HepG2 (cell line): ENCODE results near the gene WNT7A. TPM values are rescaled to one million over a fixed set of nuclear protein-coding genes. Genes with fewer than 3 reads are reported as not detected.

Source experiments
- CEBPB ChIP-seq: IDR thresholded peaks from 2 replicates; pipeline ENCODE4 v1.6.1; 2011; ENCODE audit warnings: low read depth, low read length, improper control_type of control experiment, borderline replicate concordance
- EHMT2 ChIP-seq: fragments of 200-600 bp; sonication (generic); IDR thresholded peaks from 2 replicates; pipeline ENCODE4 v1.7.0; 2017; ENCODE audit warnings: antibody characterized with exemption, low read depth, low read length, borderline replicate concordance
- ELF3 ChIP-seq: IDR thresholded peaks from 2 replicates; pipeline ENCODE4 v1.6.1; 2016; ENCODE audit warnings: missing genetic modification reagents, missing compliant biosample characterization
- KAT7 ChIP-seq: IDR thresholded peaks from 2 replicates; pipeline ENCODE4 v1.6.1; 2018; ENCODE audit warnings: borderline replicate concordance, missing compliant biosample characterization
- SAP130 ChIP-seq: IDR thresholded peaks from 2 replicates; pipeline ENCODE4 v1.6.1; 2016; ENCODE audit warnings: low read depth
- ZNF17 ChIP-seq: sonication (generic); formaldehyde crosslinking; IDR thresholded peaks from 2 replicates; pipeline ENCODE4 v1.5.0; 2020; ENCODE audit warnings: mild to moderate bottlenecking, missing genetic modification reagents
- ZNF7 ChIP-seq: IDR thresholded peaks from 2 replicates; pipeline ENCODE4 v1.6.1; 2016; ENCODE audit warnings: missing biosample characterization, missing genetic modification reagents
- polyA plus RNA-seq, 8 experiments: library from polyadenylated mRNA; depleted of rRNA in 3 of 8; stranded (reverse) in 7 of 8; unstranded in 1 of 8; fragments of >200 nt; fragmentation: Illumina TruSeq in 4 of 8; extraction: Trizol in 4 of 8; gene quantifications; 2 replicates each; pipeline versions ENCODE4 v1.2.1 to v1.2.3, GENCODE V29; 2011 to 2016; ENCODE audit warnings: low read depth in 4 of 8, missing spikeins in 1 of 8, mixed read lengths in 1 of 8; ENCODE audit not compliant: insufficient read depth in 1 of 8
- total RNA-seq, 5 experiments: library from RNA; depleted of rRNA; stranded (reverse); fragments of >200 nt; fragmentation: Illumina TruSeq; extraction: Trizol; gene quantifications; 2 replicates each; pipeline ENCODE4 v1.2.3, GENCODE V29; 2016; ENCODE audit warnings: low read depth in 1 of 5
- TF ChIP-seq, protein P1 (sequence below): IDR thresholded peaks from 2 replicates; pipeline ENCODE4 v1.6.1; 2016; ENCODE audit warnings: mild to moderate bottlenecking, missing biosample characterization, missing genetic modification reagents
- TF ChIP-seq, protein P2 (sequence below): sonication (generic); formaldehyde crosslinking; IDR thresholded peaks from 2 replicates; pipeline ENCODE4 v1.4.0; 2020; ENCODE audit warnings: missing genetic modification reagents, borderline replicate concordance
- TF ChIP-seq, protein P3 (sequence below): sonication (generic); formaldehyde crosslinking; conservative IDR thresholded peaks from 2 replicates; pipeline ENCODE4 v1.4.0; 2020; ENCODE audit warnings: missing genetic modification reagents
- TF ChIP-seq, protein P4 (sequence below): IDR thresholded peaks from 2 replicates; pipeline ENCODE4 v1.6.1; 2016; ENCODE audit warnings: low read depth, control low read depth
- TF ChIP-seq, protein P5 (sequence below): sonication (generic); formaldehyde crosslinking; IDR thresholded peaks from 2 replicates; pipeline ENCODE4 v1.9.0; 2022; ENCODE audit warnings: missing genetic modification reagents, mild to moderate bottlenecking, borderline replicate concordance
- TF ChIP-seq, protein P6 (sequence below): IDR thresholded peaks from 2 replicates; pipeline ENCODE4 v1.6.1; 2016; ENCODE audit warnings: low read depth, borderline replicate concordance
- TF ChIP-seq, protein P7 (sequence below): sonication (generic); formaldehyde crosslinking; IDR thresholded peaks from 2 replicates; pipeline ENCODE4 v1.5.1; 2020; ENCODE audit warnings: missing genetic modification reagents, mild to moderate bottlenecking, borderline replicate concordance

WNT7A gene
- total and polyA plus RNA-seq, 2 of the 13 experiments (the other 11 are each of a cell fraction or from before 2014, with no cell fraction given), result not detected

DNA sequence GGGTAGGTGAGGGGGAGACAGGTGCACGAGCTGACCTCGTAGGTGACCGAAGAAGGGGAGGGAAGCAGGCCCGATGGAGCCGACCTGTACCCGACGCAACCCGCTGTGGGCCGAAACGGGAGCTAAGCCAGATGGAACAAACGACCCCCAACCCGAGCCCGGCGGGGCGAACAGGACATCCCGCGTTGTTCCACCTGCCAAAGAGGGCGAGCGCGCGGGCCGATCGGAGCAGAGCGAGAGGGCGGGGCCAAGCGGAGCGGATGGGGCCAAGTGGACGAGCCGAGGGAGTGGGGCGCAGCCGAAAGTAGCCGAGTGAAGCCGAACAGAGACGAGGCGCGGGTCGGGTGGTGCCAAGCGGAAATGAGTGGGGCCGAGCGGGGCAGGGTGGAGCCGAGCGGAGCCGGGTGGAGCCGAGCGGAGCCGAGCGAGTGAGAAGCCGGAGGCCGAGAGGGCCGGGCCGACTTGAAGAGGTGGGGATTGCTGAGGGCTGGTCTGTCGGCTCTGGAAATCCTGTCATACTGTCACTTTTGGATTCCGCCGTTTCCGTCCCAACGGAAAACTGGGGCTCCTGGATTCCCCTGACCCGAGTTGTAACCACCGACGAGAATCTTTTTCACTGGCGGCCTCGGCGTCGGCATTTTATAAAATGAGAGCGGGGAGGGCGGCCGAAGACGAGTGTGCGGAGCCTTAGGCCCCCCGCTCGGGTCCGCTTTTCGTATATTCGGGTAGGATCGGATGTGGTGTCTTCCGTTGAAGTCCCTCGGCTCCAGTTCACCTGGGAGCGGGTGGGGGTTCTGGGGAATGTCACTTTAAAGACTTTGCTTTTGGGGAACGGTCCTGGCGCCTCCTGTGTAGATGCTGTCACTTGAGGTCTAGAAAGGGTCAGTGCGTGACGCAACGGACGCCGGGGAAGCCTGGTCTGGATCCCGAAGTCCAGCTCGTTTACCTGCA is 15.6 kb upstream of the WNT7A start (continued):
- TF ChIP-seq, protein P1, sequence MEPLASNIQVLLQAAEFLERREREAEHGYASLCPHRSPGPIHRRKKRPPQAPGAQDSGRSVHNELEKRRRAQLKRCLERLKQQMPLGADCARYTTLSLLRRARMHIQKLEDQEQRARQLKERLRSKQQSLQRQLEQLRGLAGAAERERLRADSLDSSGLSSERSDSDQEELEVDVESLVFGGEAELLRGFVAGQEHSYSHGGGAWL (CRISPR knock-in tag), result no peak
- TF ChIP-seq ZNF7 (CRISPR knock-in tag), result no peak
- TF ChIP-seq EHMT2, result no peak
- TF ChIP-seq CEBPB, result 0 out of 2 replicates have a peak, but pooled peaks have one; percentile 31
- TF ChIP-seq, protein P2, sequence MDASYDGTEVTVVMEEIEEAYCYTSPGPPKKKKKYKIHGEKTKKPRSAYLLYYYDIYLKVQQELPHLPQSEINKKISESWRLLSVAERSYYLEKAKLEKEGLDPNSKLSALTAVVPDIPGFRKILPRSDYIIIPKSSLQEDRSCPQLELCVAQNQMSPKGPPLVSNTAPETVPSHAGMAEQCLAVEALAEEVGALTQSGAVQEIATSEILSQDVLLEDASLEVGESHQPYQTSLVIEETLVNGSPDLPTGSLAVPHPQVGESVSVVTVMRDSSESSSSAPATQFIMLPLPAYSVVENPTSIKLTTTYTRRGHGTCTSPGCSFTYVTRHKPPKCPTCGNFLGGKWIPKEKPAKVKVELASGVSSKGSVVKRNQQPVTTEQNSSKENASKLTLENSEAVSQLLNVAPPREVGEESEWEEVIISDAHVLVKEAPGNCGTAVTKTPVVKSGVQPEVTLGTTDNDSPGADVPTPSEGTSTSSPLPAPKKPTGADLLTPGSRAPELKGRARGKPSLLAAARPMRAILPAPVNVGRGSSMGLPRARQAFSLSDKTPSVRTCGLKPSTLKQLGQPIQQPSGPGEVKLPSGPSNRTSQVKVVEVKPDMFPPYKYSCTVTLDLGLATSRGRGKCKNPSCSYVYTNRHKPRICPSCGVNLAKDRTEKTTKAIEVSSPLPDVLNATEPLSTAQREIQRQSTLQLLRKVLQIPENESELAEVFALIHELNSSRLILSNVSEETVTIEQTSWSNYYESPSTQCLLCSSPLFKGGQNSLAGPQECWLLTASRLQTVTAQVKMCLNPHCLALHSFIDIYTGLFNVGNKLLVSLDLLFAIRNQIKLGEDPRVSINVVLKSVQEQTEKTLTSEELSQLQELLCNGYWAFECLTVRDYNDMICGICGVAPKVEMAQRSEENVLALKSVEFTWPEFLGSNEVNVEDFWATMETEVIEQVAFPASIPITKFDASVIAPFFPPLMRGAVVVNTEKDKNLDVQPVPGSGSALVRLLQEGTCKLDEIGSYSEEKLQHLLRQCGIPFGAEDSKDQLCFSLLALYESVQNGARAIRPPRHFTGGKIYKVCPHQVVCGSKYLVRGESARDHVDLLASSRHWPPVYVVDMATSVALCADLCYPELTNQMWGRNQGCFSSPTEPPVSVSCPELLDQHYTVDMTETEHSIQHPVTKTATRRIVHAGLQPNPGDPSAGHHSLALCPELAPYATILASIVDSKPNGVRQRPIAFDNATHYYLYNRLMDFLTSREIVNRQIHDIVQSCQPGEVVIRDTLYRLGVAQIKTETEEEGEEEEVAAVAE, result no peak
- TF ChIP-seq KAT7, result 0 out of 2 replicates have a peak, but pooled peaks have one; percentile 40
- TF ChIP-seq, protein P3, sequence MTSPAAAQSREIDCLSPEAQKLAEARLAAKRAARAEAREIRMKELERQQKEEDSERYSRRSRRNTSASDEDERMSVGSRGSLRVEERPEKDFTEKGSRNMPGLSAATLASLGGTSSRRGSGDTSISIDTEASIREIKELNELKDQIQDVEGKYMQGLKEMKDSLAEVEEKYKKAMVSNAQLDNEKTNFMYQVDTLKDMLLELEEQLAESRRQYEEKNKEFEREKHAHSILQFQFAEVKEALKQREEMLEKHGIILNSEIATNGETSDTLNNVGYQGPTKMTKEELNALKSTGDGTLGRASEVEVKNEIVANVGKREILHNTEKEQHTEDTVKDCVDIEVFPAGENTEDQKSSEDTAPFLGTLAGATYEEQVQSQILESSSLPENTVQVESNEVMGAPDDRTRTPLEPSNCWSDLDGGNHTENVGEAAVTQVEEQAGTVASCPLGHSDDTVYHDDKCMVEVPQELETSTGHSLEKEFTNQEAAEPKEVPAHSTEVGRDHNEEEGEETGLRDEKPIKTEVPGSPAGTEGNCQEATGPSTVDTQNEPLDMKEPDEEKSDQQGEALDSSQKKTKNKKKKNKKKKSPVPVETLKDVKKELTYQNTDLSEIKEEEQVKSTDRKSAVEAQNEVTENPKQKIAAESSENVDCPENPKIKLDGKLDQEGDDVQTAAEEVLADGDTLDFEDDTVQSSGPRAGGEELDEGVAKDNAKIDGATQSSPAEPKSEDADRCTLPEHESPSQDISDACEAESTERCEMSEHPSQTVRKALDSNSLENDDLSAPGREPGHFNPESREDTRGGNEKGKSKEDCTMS, result no peak
- TF ChIP-seq ELF3 (CRISPR knock-in tag), result peak; percentile 59; the same call in 1 of the 2 replicates
- TF ChIP-seq, protein P4, sequence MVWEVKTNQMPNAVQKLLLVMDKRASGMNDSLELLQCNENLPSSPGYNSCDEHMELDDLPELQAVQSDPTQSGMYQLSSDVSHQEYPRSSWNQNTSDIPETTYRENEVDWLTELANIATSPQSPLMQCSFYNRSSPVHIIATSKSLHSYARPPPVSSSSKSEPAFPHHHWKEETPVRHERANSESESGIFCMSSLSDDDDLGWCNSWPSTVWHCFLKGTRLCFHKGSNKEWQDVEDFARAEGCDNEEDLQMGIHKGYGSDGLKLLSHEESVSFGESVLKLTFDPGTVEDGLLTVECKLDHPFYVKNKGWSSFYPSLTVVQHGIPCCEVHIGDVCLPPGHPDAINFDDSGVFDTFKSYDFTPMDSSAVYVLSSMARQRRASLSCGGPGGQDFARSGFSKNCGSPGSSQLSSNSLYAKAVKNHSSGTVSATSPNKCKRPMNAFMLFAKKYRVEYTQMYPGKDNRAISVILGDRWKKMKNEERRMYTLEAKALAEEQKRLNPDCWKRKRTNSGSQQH, result no peak
- TF ChIP-seq SAP130 (CRISPR knock-in tag), result peak; percentile 31
- TF ChIP-seq, protein P5, sequence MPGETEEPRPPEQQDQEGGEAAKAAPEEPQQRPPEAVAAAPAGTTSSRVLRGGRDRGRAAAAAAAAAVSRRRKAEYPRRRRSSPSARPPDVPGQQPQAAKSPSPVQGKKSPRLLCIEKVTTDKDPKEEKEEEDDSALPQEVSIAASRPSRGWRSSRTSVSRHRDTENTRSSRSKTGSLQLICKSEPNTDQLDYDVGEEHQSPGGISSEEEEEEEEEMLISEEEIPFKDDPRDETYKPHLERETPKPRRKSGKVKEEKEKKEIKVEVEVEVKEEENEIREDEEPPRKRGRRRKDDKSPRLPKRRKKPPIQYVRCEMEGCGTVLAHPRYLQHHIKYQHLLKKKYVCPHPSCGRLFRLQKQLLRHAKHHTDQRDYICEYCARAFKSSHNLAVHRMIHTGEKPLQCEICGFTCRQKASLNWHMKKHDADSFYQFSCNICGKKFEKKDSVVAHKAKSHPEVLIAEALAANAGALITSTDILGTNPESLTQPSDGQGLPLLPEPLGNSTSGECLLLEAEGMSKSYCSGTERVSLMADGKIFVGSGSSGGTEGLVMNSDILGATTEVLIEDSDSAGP (CRISPR knock-in tag), result peak; percentile 33; the same call in 1 of the 2 replicates
- TF ChIP-seq ZNF17, result no peak
- TF ChIP-seq, protein P6, sequence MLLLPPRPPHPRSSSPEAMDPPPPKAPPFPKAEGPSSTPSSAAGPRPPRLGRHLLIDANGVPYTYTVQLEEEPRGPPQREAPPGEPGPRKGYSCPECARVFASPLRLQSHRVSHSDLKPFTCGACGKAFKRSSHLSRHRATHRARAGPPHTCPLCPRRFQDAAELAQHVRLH (CRISPR knock-in tag), result 0 out of 2 replicates have a peak, but pooled peaks have one; percentile 27
- TF ChIP-seq, protein P7, sequence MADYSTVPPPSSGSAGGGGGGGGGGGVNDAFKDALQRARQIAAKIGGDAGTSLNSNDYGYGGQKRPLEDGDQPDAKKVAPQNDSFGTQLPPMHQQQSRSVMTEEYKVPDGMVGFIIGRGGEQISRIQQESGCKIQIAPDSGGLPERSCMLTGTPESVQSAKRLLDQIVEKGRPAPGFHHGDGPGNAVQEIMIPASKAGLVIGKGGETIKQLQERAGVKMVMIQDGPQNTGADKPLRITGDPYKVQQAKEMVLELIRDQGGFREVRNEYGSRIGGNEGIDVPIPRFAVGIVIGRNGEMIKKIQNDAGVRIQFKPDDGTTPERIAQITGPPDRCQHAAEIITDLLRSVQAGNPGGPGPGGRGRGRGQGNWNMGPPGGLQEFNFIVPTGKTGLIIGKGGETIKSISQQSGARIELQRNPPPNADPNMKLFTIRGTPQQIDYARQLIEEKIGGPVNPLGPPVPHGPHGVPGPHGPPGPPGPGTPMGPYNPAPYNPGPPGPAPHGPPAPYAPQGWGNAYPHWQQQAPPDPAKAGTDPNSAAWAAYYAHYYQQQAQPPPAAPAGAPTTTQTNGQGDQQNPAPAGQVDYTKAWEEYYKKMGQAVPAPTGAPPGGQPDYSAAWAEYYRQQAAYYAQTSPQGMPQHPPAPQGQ (CRISPR knock-in tag), result no peak
